Measurements from ENCODE around the gene CCR9. TPM values are rescaled to one million over a fixed set of nuclear protein-coding genes. Genes with fewer than 3 reads are reported as not detected.
A peak's percentile ranks its signal among the peaks of the same experiment; 100 is the strongest.

The CCR9 gene
- total RNA-seq, 1 donor from 2014 or later: not detected

DNA sequence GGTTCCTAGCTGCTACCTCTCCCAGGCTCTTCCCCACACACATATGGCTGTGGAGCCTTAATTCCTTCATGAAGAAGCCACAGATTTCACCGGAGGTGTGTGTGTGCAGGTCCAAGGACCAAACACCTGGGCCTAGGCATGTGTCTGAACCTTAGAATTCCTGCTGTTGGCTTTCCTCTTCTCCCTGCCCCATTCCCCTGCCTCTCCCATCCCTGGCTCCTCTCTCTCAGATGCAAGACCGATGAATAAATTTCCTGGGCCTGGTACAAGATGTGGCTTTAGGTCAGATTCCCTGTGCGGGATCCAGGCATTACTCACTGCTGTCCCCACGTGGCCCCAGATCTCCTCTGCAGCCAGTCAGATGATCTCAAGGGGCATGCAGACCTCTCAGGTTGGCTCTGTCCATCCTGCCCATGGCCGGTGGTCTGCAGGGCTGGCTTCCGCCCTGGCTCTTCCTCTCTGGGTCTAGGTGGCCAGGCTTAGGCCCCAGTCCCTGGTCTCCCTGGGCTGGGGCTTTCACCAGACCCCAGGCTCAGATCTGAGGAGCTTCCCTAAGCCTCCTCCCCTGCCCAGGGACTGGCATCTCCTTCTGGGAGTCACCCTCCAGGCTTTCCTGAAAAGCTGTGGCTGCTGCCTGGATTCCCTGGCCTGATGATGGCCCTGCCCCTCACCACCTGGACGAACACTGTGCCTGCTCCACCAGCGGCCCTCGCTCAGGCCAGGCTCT lies 20.5 kb downstream of the CCR9 start:
- Mint-ChIP-seq H3K4me1 (peaks cover 24% of the 10 kb centered on the region), H3K4me3 (no peak overlapping the region), H3K9me3 (peaks cover 17% of the 10 kb centered on the region), H3K36me3 (ENCODE audit: low read depth) (peaks cover 22% of the 10 kb centered on the region), H3K27ac (no peak overlapping the region), H3K27me3 (peaks cover 30% of the 10 kb centered on the region)
- intact Hi-C loops (cut with micrococcal nuclease): no loop called here
- DNase-seq: no peak

DNA sequence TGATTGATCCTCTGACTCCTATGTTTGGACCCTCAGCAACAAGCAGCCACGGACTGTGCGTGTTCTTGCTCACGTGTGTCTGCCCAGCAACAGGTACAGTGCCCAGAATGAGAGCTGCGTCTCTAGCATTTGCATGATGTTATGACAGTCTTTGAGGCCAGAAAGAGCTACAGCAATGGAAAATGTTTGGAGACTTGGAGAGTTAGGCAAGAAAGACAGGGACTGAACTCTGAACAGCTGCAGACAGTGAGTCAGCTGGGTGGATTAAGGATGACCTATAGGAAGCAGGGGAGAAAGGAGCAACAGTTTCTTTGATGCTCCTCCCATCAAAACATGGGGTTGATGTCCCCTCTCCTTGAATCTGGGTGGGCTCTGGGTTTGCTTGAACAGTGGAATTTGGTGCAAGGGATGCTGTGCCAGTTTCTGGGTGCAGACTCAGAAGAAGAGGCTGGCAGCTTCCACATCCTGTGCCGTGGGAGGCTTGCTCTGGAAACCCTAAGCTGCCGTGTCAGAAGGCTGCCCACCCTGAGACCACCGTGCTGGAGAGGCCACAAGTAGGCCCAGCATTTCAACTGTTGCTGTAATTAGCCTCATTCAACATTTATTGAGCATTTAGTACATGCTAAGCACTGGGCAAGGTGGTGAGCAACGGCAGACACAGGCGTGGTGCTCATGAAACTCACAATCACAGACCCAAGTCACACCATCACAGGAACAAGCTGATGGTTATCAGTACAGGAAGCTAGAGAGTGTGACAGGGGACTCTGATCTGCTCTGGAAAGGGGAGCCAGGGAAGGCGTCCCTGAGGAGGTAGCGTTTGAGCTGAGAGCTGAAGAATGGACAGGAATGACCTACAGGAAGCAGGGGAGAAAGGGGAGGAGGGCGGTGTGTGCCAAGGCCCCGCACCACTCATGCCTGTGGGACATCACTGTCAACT lies 21.7 kb downstream of the CCR9 start:
- H3K27me3 Mint-ChIP-seq: peaks cover 31% of the 10 kb centered on the region
- H3K4me1 Mint-ChIP-seq: peaks cover 24% of the 10 kb centered on the region
- no peak overlapping the region for H3K27ac Mint-ChIP-seq
- peak; percentile 79 for DNase-seq
- intact Hi-C loops (cut with micrococcal nuclease): no loop called here
- H3K4me3 Mint-ChIP-seq: peak overlapping the region; percentile 20
- peaks cover 22% of the 10 kb centered on the region for H3K36me3 Mint-ChIP-seq (ENCODE audit: low read depth)
- H3K9me3 Mint-ChIP-seq: peaks cover 17% of the 10 kb centered on the region

DNA sequence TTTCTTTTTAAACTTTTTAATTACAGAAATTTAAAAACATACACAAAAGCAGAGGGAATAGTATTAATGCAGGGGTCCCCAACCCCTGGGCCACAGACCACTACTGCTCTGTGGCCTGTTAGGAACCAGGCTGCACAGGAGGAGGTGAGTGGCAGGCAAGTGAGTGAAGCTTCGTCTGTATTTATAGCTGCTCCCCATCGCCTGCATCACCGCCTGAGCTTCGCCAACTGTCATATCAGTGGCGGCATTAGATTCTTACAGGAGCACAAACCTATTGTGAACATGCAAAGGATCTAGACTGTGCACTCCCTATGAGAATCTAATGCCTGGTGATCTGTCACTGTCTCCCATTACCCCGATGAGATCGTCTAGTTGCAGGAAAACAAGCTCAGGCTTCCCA lies 22.4 kb downstream of the CCR9 start:
- H3K27ac Mint-ChIP-seq: no peak overlapping the region
- H3K36me3 Mint-ChIP-seq (ENCODE audit: low read depth): peaks cover 22% of the 10 kb centered on the region
- peaks cover 24% of the 10 kb centered on the region for H3K4me1 Mint-ChIP-seq
- H3K4me3 Mint-ChIP-seq: no peak overlapping the region
- no peak for DNase-seq
- H3K27me3 Mint-ChIP-seq: peaks cover 34% of the 10 kb centered on the region
- intact Hi-C loops (cut with micrococcal nuclease): no loop called here
- H3K9me3 Mint-ChIP-seq: peaks cover 17% of the 10 kb centered on the region

DNA sequence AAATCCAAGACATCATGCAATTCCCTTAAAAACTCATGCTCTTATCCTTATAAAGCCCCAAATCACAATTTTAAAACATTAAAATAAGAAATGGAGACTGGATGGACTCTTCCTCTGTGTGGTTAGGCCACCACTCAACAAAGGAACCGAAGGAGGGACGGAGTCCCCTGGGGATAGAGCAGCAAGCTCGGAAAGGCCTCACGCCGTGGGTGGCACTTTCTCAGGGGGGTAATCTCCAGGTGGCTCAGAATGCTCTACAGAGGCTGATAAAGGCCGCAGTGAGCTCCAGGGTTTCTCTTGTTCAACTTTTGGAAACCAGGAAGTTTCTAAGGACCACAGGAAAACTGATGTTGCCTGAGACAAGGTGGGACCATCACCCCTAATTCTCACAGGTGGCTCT lies 23.2 kb downstream of the CCR9 start:
- Mint-ChIP-seq H3K36me3 (ENCODE audit: low read depth) (peaks cover 22% of the 10 kb centered on the region), H3K27me3 (peaks cover 37% of the 10 kb centered on the region), H3K9me3 (peaks cover 17% of the 10 kb centered on the region), H3K27ac (no peak overlapping the region), H3K4me1 (peaks cover 25% of the 10 kb centered on the region), H3K4me3 (no peak overlapping the region)
- DNase-seq: no peak
- intact Hi-C loops (cut with micrococcal nuclease): no loop called here

DNA sequence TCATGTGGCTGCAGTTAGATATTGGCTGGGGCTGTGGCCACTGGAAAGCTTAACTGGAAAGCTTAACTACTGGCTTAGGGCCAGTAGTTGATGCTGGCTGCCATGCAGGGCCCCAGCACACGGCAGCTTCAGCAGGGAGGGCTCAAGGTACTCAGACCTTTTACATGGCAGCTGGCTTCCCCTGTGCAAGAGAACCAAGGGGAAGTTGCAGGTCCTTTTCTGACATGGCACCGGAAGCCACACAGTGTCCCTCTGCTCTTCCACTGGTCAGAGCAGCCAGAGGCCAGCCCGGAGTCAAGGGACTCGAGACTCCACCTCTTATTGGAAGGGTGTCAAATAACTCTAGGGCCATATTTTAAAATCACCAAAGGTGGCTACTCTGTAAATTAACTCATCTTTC lies 24.5 kb downstream of the CCR9 start:
- peaks cover 39% of the 10 kb centered on the region for H3K27me3 Mint-ChIP-seq
- intact Hi-C loops (cut with micrococcal nuclease): no loop called here

DNA sequence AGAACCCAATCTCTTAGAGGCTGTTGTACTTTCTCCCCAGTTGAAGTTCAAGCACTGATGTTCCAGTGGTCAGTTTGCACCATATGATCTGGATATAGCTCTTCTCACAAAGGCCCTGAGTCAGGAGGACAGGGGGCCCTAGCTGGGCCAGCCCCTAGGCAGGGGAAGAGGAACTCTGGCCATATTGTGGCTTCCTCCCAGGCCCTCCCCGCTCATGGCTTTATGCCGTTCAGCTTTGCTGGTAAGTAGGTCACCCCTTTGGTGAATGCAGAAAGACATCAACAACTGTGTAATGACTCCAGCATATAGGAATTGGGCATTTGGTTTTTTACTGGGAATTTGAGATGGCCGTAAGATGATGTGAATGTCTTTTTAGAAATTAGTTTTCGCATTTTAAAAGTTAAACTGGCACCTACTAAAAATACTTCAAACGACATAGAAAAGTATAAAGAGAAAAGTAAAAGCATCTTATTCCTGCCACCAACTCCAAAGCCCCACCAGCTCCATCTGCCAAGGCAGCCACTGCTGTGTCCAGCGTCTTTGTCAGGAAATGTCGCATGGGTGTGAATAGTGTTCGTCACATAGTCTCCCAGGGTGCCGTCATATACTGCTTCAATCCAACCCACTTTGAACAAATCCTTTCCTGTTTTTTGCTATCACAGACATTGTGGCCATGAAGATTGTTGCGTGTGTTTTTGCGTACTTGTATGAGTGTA lies 25.3 kb downstream of the CCR9 start:
- H3K9me3 Mint-ChIP-seq: peaks cover 9% of the 10 kb centered on the region
- DNase-seq: no peak
- H3K27ac Mint-ChIP-seq: no peak overlapping the region
- peaks cover 14% of the 10 kb centered on the region for H3K36me3 Mint-ChIP-seq (ENCODE audit: low read depth)
- H3K4me1 Mint-ChIP-seq: peaks cover 38% of the 10 kb centered on the region
- no peak overlapping the region for H3K4me3 Mint-ChIP-seq
- peaks cover 38% of the 10 kb centered on the region for H3K27me3 Mint-ChIP-seq
- intact Hi-C loops (cut with micrococcal nuclease): no loop called here

More for the DNA sequence above, 24.5 kb downstream of the CCR9 start:
- DNase-seq: no peak
- Mint-ChIP-seq H3K27ac (no peak overlapping the region), H3K4me1 (peaks cover 31% of the 10 kb centered on the region), H3K36me3 (ENCODE audit: low read depth) (peaks cover 16% of the 10 kb centered on the region), H3K9me3 (peaks cover 10% of the 10 kb centered on the region), H3K4me3 (no peak overlapping the region)

DNA sequence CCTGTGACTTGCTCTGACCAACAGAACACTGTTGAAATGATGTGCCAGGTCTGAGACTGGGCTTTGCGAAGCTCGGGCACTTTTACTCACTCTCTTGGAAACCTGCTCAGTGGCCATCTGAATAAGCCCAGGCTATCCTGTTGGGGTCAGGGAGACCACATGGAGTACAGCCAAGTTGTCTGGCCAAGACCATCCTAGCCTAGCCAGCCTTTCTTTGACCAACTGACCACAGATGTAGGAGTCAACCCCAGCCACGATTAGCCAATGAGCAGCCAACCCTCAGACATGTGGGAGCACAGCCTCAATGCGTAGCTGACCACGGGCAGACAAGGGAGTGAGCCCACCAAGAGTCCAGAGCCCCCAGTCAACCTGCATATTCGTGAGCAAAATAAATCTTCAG lies 26.1 kb downstream of the CCR9 start:
- peaks cover 15% of the 10 kb centered on the region for H3K36me3 Mint-ChIP-seq (ENCODE audit: low read depth)
- intact Hi-C loops (cut with micrococcal nuclease): no loop called here
- no peak overlapping the region for H3K4me3 Mint-ChIP-seq
- H3K27ac Mint-ChIP-seq: no peak overlapping the region
- no peak for DNase-seq
- H3K9me3 Mint-ChIP-seq: peaks cover 7% of the 10 kb centered on the region
- H3K27me3 Mint-ChIP-seq: peaks cover 36% of the 10 kb centered on the region
- peaks cover 40% of the 10 kb centered on the region for H3K4me1 Mint-ChIP-seq

DNA sequence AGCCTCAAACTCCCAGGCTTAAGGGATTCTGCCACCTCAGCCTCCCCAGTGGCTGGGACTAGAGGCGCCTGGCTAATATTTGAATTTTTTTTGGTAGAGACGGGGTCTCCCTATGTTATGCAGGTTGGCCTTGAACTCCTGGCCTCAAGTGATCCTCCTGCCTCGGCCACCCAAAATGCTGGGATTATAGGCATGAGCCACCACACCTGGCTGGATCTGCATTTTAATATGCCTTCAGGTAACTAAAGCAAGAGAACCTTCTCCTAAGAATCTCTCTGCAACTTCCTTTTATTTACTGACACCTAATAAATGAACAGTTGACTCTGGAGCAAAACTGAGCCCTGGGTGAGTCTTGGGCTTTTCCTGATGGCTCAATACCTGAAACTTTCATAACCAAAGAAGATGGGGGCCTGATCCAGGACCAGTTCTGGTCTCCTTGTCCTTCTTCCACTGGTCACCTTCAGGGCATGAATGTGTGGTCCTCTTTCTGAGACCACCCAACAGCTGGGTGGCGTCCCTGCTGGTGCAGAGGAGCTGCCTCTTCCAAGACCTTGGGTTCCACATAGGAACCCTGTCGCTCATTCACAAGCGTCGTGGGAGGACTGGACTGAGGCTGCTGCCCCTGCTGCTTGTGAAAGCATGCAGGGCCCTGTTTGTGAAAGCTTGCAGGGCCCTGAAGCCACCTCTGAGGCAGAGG lies 28.2 kb downstream of the CCR9 start:
- intact Hi-C loops (cut with micrococcal nuclease): loop anchor here (1.0 to 2.0 kb wide), 2 partner anchors 72 to 220 kb away; partner anchors contain the start of gene LZTFL1
- Mint-ChIP-seq H3K4me1 (peaks cover 29% of the 10 kb centered on the region), H3K27ac (no peak overlapping the region), H3K36me3 (ENCODE audit: low read depth) (peaks cover 29% of the 10 kb centered on the region), H3K4me3 (no peak overlapping the region), H3K27me3 (peaks cover 32% of the 10 kb centered on the region), H3K9me3 (peaks cover 7% of the 10 kb centered on the region)
- no peak for DNase-seq

DNA sequence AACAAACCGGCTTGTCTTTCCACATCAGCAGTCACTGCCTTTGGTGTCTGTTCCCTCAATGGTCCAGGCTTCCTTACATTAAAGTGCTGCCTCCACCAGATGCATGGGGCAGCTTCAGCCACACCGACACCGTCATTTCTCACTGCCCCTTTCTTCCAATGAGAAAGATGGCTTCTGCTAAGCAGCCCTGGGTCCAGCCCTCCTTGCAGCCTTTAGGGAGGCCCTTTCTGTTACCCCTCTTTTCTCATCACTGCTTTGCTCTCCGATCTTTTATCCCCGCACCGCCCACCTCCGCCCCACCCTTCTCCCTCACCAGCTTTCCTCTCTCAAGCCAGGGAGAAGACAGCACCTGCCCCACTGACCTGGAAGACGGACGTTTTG lies 28.7 kb downstream of the CCR9 start:
- Mint-ChIP-seq H3K27ac (peak overlapping the region; percentile 63), H3K4me3 (peak overlapping the region; percentile 23), H3K27me3 (peaks cover 29% of the 10 kb centered on the region), H3K4me1 (peaks cover 29% of the 10 kb centered on the region), H3K36me3 (ENCODE audit: low read depth) (peaks cover 31% of the 10 kb centered on the region), H3K9me3 (peaks cover 4% of the 10 kb centered on the region)
- DNase-seq: no peak
- intact Hi-C loops (cut with micrococcal nuclease): loop anchor here (1.0 to 2.0 kb wide), 2 partner anchors 73 to 220 kb away; partner anchors contain the start of gene LZTFL1

DNA sequence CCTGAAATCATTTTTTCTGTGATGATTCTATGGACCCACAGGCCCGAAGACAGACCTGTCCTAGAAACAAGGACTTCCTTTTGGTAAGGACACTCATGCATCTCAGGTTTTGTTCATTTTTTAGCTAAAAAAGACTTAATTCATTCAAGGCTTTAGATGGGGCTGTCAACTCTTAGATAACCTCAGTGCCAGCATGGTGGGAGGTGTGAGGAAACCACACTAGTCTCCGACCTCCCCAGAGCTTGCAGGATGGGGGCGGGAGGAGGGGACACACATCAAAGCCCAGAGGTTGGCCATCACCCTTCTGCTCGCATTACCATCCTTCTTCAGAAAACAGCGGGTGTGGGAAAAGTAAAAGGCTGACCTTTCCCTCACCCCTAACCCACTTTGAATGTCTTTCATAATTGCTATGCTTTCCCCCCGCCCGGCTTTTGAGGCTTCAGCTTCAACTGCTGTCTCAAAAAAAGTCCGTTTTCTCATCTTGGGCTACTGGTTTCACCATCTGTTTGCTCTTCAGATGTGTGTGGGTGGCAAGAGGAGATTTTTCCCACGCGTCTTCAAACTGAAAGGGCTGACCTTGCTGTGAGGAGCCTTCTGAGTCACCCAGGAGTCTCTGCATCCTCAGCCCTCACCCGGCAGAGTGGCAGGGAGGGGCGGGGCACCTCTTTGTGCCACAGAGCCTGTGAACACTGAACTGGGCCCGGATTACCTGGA lies 29.3 kb downstream of the CCR9 start:
- H3K27me3 Mint-ChIP-seq: peaks cover 25% of the 10 kb centered on the region
- H3K9me3 Mint-ChIP-seq: no peaks in the 10 kb centered on the region
- peaks cover 33% of the 10 kb centered on the region for H3K36me3 Mint-ChIP-seq (ENCODE audit: low read depth)
- DNase-seq: peak; percentile 89
- peak overlapping the region; percentile 49 for H3K27ac Mint-ChIP-seq
- H3K4me3 Mint-ChIP-seq: peak overlapping the region; percentile 23
- intact Hi-C loops (cut with micrococcal nuclease): loop anchor here (1.0 to 2.0 kb wide), 4 partner anchors 23 to 221 kb away; partner anchors contain the start of gene LZTFL1
- peaks cover 29% of the 10 kb centered on the region for H3K4me1 Mint-ChIP-seq

DNA sequence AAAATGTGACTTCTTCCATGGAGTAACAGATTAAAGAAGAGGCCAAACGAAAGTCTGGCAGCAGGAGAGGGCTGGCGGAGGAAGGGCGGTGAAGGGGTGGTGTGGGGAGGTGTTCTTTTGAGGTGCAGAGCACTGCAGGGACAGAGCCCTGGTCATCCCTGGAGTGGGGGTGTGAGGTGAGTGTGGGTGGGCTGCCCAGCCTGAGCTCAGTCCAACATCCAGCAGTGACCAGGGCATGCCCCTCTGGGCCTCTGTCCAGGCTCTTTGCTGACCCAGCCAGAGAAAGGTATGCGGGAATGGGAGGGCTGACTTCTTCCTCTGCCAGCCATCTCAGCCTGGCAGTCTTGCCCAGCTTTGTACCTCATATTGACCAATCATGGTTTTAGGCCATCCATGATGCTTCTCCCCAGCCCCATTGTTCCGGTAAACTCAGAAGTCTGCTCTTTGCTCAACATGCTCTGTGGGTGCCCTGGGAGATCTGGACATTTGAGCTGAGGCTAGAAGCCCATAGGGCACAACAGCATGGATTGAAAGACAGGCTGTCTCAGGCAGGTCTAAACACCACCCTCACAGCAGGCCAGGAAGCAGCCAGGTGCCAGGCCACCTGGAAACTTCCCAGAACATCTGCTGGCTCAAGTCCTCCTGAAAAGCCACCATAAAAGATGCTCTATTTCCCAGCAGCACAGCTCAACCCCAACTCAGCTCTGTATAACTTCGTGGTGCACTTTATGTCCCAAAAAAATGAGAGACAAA lies 31.0 kb downstream of the CCR9 start:
- intact Hi-C loops (cut with micrococcal nuclease): loop anchor here (2.0 kb wide), 1 partner anchor 21 kb away; no protein-coding TSS in a partner anchor
- Mint-ChIP-seq H3K9me3 (no peaks in the 10 kb centered on the region), H3K27ac (no peak overlapping the region), H3K4me3 (no peak overlapping the region), H3K4me1 (peaks cover 33% of the 10 kb centered on the region), H3K36me3 (ENCODE audit: low read depth) (peaks cover 47% of the 10 kb centered on the region), H3K27me3 (peaks cover 19% of the 10 kb centered on the region)
- DNase-seq: no peak

Data from activated CD4-positive, alpha-beta T cell treated with anti-CD3 and anti-CD28 coated beads, Interleukin-2, amount 10 ng/mL, durations not matched to agents 24 days and 14 days (primary cell).